GM12865 (cell line): ENCODE results near the gene HACD4.

Source experiments
- DNase-seq: peaks from one replicate; pipeline ENCODE4 v3.0.0; 2010; ENCODE audit warnings: low read depth
- H3K4me3 ChIP-seq: 2 replicates; pipeline ENCODE4 v1.5.1; 2011; ENCODE audit warnings: mild to moderate bottlenecking, low read depth, low read length, control low read depth
- TF ChIP-seq, protein P1 (sequence below): IDR thresholded peaks from 2 replicates; pipeline ENCODE4 v1.5.1; 2011; ENCODE audit warnings: low read length, control low read depth, low read depth, inconsistent platforms; ENCODE audit not compliant: insufficient read depth; ENCODE audit errors: missing control alignments

HACD4 gene, protein sequence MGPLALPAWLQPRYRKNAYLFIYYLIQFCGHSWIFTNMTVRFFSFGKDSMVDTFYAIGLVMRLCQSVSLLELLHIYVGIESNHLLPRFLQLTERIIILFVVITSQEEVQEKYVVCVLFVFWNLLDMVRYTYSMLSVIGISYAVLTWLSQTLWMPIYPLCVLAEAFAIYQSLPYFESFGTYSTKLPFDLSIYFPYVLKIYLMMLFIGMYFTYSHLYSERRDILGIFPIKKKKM

DNA sequence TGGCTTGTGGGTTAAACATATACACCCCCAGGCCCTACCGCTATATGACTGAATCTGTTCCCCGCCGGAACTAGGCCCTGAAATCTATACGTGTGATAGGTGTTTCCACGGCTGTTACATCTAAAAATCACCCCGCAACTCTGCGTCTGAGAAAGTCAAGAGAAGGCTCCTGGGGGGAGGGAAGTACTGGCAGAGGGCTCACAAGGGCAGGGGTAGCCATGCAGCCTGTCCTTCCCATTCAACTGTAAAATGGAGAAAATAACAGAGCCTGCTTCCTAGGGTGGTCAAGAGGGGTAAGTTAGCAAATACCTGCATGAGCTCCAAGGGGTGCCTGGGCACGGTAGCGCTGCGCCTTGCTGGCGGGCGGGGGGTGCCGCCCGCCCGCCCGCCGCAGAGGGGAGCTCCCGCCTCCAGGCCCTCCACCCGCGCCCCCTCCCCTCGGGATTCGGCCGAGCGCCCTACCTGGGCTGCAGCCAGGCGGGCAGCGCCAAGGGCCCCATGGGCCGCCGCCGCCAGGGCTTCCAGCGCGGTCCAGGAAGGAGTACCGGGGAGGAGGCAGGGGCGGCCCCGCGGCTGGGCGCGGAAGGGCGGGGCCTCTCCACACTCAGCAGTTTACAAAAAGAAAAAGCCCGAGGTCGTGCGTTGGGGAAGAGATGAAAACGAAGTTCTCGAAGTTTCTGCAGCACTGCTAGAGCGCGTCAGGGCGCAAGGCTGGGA, at the start of gene HACD4:
HACD4 (minus strand) TSS at position 550 of the 717 bp plus-strand sequence; CDS start at position 500, 50 bp downstream.
- DNase-seq = peak; percentile 79
- peak within 1 kb of the TSS; percentile 79 for H3K4me3 ChIP-seq
- TF ChIP-seq, protein P1, sequence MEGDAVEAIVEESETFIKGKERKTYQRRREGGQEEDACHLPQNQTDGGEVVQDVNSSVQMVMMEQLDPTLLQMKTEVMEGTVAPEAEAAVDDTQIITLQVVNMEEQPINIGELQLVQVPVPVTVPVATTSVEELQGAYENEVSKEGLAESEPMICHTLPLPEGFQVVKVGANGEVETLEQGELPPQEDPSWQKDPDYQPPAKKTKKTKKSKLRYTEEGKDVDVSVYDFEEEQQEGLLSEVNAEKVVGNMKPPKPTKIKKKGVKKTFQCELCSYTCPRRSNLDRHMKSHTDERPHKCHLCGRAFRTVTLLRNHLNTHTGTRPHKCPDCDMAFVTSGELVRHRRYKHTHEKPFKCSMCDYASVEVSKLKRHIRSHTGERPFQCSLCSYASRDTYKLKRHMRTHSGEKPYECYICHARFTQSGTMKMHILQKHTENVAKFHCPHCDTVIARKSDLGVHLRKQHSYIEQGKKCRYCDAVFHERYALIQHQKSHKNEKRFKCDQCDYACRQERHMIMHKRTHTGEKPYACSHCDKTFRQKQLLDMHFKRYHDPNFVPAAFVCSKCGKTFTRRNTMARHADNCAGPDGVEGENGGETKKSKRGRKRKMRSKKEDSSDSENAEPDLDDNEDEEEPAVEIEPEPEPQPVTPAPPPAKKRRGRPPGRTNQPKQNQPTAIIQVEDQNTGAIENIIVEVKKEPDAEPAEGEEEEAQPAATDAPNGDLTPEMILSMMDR = peak; percentile 0

DNA sequence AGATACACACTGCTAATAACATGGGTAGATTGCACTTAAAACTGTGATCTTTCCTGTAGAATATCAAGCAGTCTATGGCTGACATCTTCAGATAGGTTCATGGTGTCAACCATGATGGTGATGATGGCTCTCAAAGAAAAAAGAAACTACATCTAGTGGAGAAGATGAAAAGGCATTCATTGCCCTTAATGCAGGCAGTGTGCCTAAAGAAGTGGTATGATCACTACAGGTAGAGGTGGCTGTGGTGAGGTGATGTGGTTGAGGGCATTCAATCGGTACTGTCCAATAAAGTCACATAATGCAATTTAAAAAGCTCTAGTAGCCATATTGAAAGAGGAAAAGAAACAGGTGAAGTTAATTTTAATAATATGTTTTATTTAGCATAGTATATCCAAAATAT, 49.4 kb upstream of the HACD4 start:
- TF ChIP-seq, protein P1 = no peak
- DNase-seq = no peak
- no peak overlapping the region for H3K4me3 ChIP-seq

DNA sequence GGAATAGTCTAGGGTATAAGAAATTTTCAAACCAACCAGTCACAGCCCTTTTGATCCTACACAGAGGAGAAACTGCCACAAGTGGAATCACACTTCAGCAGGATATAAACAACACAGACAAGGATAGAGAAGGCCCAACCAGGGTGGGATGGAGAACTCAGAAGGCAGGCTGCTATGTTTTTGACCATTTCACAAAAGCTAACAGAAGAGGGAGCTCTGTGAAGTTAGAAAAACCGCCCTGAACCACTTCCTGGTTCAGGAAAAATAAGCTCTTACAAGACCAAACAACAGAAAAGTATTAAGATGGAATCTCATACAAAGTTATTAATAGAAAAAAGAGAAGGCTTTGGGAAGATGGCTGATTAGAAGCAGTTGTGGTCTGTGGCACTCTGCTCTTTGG, 47.3 kb upstream of the HACD4 start:
- TF ChIP-seq, protein P1 = no peak
- H3K4me3 ChIP-seq = no peak overlapping the region
- DNase-seq = peak; percentile 20

DNA sequence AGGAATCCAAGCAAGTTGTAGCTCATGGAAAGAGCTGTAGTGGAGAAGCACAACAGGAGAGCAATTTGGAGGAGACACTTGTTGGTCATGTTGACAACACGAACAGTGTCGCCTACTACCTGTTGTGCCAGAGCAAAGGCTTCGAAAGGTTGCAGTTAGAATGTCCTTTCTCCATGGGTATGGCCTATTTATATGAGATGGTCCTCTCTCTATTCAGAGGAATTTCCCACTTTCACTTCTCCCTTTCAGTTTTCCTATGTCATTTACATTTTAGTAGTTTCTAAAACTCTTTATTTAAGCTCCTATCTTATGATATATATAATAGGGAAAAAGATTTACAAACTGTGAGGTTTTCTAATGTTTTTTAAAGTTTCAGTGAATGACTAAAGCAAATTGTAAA, 46.3 kb upstream of the HACD4 start, which contains the start of gene IFNB1:
IFNB1 (minus strand) TSS at position 162 of the 400 bp plus-strand sequence; CDS start at position 89, 73 bp downstream.
- TF ChIP-seq, protein P1 = no peak
- H3K4me3 ChIP-seq = no peak within 1 kb of the TSS
- no peak for DNase-seq

DNA sequence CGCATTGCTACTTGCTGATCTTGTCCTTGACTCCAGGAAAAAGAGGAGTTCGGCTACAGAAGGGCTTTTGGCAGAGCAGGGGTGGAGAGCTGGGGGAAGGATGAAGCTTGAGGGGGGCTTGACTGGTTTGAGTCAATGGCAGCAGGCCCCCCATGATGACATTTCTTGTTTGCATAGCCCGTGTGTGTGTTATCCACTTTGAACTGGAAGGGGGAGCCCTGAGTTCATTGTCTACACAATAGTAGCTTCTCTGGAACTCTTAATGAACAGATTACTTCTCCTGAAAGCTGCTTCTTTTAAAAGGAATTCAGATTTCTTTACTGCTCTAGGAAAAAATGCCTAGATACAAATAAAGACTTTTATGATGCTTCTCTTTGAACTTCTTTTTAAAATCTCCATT, 44.0 kb upstream of the HACD4 start:
- DNase-seq = no peak
- TF ChIP-seq, protein P1 = peak; percentile 3
- H3K4me3 ChIP-seq = no peak overlapping the region

DNA sequence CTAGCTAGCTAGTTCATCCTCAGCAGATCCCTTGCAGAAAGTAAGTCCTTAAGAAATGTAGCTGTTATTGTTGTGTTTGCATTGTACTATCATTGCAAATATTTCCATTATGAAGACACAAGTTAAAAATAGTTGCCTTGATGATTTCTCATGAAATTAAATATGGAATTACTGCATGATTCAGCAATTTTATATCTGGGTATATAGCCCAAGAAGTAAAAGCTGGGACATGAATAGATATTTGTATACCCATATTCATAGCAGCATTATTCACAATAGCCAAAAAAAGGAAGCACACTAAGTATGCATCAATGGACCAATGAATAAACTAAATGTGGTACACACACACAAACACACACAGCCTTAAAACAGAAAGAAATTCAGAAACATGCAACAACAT, 39.5 kb upstream of the HACD4 start:
- H3K4me3 ChIP-seq = no peak overlapping the region
- no peak for DNase-seq
- TF ChIP-seq, protein P1 = no peak
